HG02571 (cell line): Measurements from ENCODE around the gene SH3BP5.

ENCODE experiments used
- ATAC-seq: cut with Tn5 transposase; IDR thresholded peaks from one replicate; pipeline ENCODE4 v1.9.1; 2021; ENCODE audit warnings: mild to moderate bottlenecking, moderate library complexity; ENCODE audit not compliant: unreplicated experiment

The SH3BP5 gene

DNA sequence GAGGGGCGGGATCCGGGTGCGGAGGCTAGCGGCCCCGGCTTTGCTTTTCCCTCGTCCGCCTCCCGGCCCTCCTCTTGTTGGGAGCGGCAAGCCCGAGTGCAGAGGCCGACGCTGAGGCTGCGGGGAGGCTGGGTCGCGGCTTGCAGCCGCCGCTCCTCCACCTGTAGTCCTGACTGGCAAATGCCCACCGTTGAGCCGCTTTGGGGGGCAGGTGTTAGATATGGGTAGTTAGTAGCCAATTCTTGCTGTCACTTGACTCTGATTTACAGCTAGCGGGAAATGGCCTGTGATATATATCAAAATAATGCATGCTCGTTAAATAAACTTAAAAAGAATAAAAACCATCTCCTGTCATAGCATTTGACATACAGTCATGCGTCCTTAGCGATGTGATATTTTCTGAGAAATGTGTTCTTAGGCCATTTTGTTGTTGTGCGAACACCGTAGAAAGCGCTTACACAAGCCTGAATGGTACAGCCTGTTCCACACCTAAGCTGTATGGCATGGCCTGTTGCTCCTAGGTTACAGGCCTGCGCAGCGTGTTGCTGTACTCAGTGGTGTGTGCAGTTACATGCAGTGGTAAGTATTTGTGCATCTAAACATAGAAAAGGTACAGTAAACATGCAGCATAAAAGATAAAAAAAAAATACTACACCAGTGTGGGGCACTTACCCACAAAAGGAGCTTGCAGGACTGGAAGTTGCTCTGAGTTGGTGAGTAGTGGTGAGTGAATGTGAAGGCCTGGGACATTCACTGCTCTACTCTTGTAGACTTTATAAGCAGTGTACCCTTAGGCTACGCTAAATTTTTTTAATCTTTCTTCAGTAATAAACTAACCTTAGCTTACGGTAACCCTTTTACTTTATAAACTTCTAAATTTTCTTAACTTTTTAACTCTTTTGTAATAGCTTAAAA, 125.5 kb downstream of the SH3BP5 start:
- ATAC-seq: peak; percentile 26

DNA sequence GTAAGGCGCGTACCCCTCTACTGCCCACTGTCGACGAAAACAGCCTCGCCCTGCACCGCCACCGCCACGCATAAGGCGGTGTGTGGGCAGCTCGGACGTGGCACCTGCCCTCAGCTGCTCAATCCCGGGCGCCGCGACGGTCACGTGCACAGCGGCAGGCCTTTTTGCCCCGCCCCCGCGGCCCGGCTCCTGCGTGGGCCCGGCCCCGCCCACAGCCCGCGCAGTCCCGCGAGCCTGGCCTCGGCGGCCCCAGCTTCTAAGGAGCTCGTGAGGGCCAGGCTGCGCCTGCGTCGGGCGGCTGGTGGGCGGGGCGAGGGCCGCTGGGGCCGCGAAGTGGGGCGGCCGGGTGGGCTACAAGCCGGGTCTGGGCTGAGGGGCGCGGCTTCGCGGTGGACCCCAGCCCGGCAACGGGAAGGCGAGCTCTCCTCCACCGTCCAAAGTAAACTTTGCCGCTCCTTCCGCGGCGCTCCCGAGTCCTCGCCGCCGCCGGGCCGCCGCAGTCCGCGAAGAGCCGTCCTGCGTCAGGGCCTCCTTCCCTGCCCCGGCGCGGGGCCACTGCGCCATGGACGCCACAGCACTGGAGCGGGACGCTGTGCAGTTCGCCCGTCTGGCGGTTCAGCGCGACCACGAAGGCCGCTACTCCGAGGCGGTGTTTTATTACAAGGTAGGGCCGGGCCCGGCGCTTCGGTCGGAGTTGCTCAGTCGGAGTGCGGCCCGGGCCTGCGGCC, 126.3 kb downstream of the SH3BP5 start, which contains the start of gene CAPN7:
Gene CAPN7, plus strand, starts transcription at position 313 of the 728 bp plus-strand sequence. Its CDS starts 250 bp downstream, at position 563.
- ATAC-seq: peak; percentile 87

GRCh38 chr3:15205482-15205933, 126.9 kb downstream of the SH3BP5 start:
- no peak for ATAC-seq
